SK-N-SH (cell line): ENCODE results near the gene NMT2. TPM values are rescaled to one million over a fixed set of nuclear protein-coding genes. Genes with fewer than 3 reads are reported as not detected.

Experiments used
- CTCF ChIA-PET: fragments of 300-600, 350-600 bp; formaldehyde crosslinking; extraction: SDS; loops from one replicate; lab custom pipeline; 2021; lab: Yijun Ruan, JAX
- POLR2A ChIA-PET: fragments of 350-600 bp; sonication (Branson Sonifier 250); formaldehyde crosslinking; extraction: SDS; loops from one replicate; lab custom pipeline; 2020; ENCODE audit warnings: antibody characterized with exemption, inconsistent platforms; lab: Yijun Ruan, JAX
- DNase-seq: peaks from one replicate; pipeline ENCODE4 v3.0.0; 2012
- H2AFZ ChIP-seq: fragments of 200-600 bp; sonication (generic); 2 replicates; pipeline ENCODE4 v1.8.1; 2016; ENCODE audit warnings: antibody characterized with exemption, mild to moderate bottlenecking, low read depth
- H3F3A ChIP-seq: fragments of 200-600 bp; sonication (generic); replicated peaks from 2 replicates; pipeline ENCODE3; 2016; ENCODE audit warnings: antibody characterized with exemption, mild to moderate bottlenecking; ENCODE audit not compliant: insufficient read depth
- H3K27ac ChIP-seq, 2 experiments: fragments of 200-500 bp in 1 of 2; fragments of 200-600 bp in 1 of 2; sonication (Bioruptor generic) in 1 of 2; sonication (generic), shearing (Covaris generic) in 1 of 2; 2 replicates each; pipeline versions ENCODE4 v1.5.1 to v1.6.1; 2014 to 2016; ENCODE audit warnings: low read depth in 2 of 2, inconsistent platforms in 1 of 2, low read length in 1 of 2, mild to moderate bottlenecking in 1 of 2, mixed read lengths in 1 of 2
- H3K27me3 ChIP-seq: fragments of 200-600 bp; sonication (generic), shearing (Covaris generic); 2 replicates; pipeline ENCODE4 v1.6.1; 2016; ENCODE audit warnings: mixed run types; ENCODE audit not compliant: insufficient read depth
- H3K36me3 ChIP-seq, 2 experiments: fragments of 200-500 bp in 1 of 2; fragments of 200-600 bp in 1 of 2; sonication (Bioruptor generic) in 1 of 2; sonication (generic) in 1 of 2; replicated peaks in 1 of 2; 2 replicates each; pipeline versions ENCODE3 to v1.5.1; 2014 to 2016; ENCODE audit warnings: low read length in 1 of 2, mild to moderate bottlenecking in 1 of 2; ENCODE audit not compliant: insufficient read depth in 2 of 2, control insufficient read depth in 1 of 2
- H3K4me1 ChIP-seq, 2 experiments: fragments of 200-500 bp in 1 of 2; fragments of 200-600 bp in 1 of 2; sonication (Bioruptor generic) in 1 of 2; sonication (generic), shearing (Covaris generic) in 1 of 2; 2 replicates each; pipeline versions ENCODE4 v1.5.1 to v1.6.1; 2014 to 2016; ENCODE audit warnings: low read depth in 1 of 2, low read length in 1 of 2, mixed run types in 1 of 2; ENCODE audit not compliant: insufficient read depth in 2 of 2, control insufficient read depth in 1 of 2
- H3K4me2 ChIP-seq: fragments of 200-600 bp; sonication (generic), shearing (Covaris generic); 2 replicates; pipeline ENCODE4 v1.6.1; 2017; ENCODE audit warnings: mixed run types
- H3K4me3 ChIP-seq, 2 experiments: fragments of 200-500 bp in 1 of 2; fragments of 200-600 bp in 1 of 2; sonication (Bioruptor generic) in 1 of 2; sonication (generic), shearing (Covaris generic) in 1 of 2; 2 replicates each; pipeline versions ENCODE4 v1.5.1 to v1.8.1; 2014 to 2016; ENCODE audit warnings: low read depth in 2 of 2, inconsistent platforms in 1 of 2, low read length in 1 of 2, mild to moderate bottlenecking in 1 of 2, mixed read lengths in 1 of 2, moderate library complexity in 1 of 2
- H3K79me2 ChIP-seq: fragments of 200-600 bp; sonication (generic); 2 replicates; pipeline ENCODE4 v1.8.1; 2017; ENCODE audit warnings: mild to moderate bottlenecking; ENCODE audit not compliant: insufficient read depth
- H3K9ac ChIP-seq: fragments of 200-600 bp; sonication (generic); 2 replicates; pipeline ENCODE4 v1.6.1; 2017; ENCODE audit warnings: mixed run types
- H3K9me2 ChIP-seq: fragments of 200-600 bp; sonication (generic); 2 replicates; pipeline ENCODE4 v1.6.1; 2017; ENCODE audit warnings: mixed run types
- H3K9me3 ChIP-seq: fragments of 200-600 bp; sonication (generic); 2 replicates; pipeline ENCODE4 v1.6.1; 2017; ENCODE audit warnings: mixed run types, mild to moderate bottlenecking, moderate library complexity
- H4K20me1 ChIP-seq: fragments of 200-600 bp; sonication (generic); 2 replicates; pipeline ENCODE4 v1.6.1; 2017; ENCODE audit warnings: mild to moderate bottlenecking, mixed run types; ENCODE audit not compliant: insufficient read depth
- ELF1 ChIP-seq: IDR thresholded peaks from 2 replicates; pipeline ENCODE4 v1.4.0; 2012
- EZH2phosphoT487 ChIP-seq: fragments of 200-600 bp; sonication (generic); IDR thresholded peaks from 2 replicates; pipeline ENCODE4 v1.6.1; 2017; ENCODE audit warnings: low read depth, mixed run types, mild to moderate bottlenecking, antibody characterized with exemption, moderate library complexity, borderline replicate concordance
- FOSL2 ChIP-seq: IDR thresholded peaks from 2 replicates; pipeline ENCODE4 v1.4.0; 2012; ENCODE audit warnings: low read depth, mild to moderate bottlenecking, moderate library complexity, borderline replicate concordance
- FOXJ3 ChIP-seq: sonication (generic); formaldehyde crosslinking; IDR thresholded peaks from 2 replicates; pipeline ENCODE4 v1.5.1; 2020; ENCODE audit warnings: mild to moderate bottlenecking, missing genetic modification reagents
- FOXM1 ChIP-seq: IDR thresholded peaks from 2 replicates; pipeline ENCODE4 v1.4.0; 2012; ENCODE audit warnings: low read depth, mild to moderate bottlenecking
- GABPA ChIP-seq: IDR thresholded peaks from 2 replicates; pipeline ENCODE4 v1.4.0; 2012; ENCODE audit warnings: low read depth, mild to moderate bottlenecking
- GATA2 ChIP-seq: sonication (generic); formaldehyde crosslinking; IDR thresholded peaks from 2 replicates; pipeline ENCODE4 v1.5.0; 2020; ENCODE audit warnings: mild to moderate bottlenecking, missing genetic modification reagents
- JUND ChIP-seq: IDR thresholded peaks from 2 replicates; pipeline ENCODE4 v1.4.0; 2012
- MEF2A ChIP-seq: IDR thresholded peaks from 2 replicates; pipeline ENCODE4 v1.4.0; 2012; ENCODE audit warnings: low read depth, borderline replicate concordance
- POLR2AphosphoS5 ChIP-seq: IDR thresholded peaks from 2 replicates; pipeline ENCODE4 v1.6.1; 2012; ENCODE audit warnings: low read depth, low read length
- TAF1 ChIP-seq: IDR thresholded peaks from 2 replicates; pipeline ENCODE4 v1.6.1; 2012; ENCODE audit warnings: low read depth, mild to moderate bottlenecking, low read length, moderate library complexity, borderline replicate concordance
- TCF12 ChIP-seq: IDR thresholded peaks from 2 replicates; pipeline ENCODE4 v1.4.0; 2012
- TEAD4 ChIP-seq: IDR thresholded peaks from 2 replicates; pipeline ENCODE4 v1.4.0; 2012; ENCODE audit warnings: mild to moderate bottlenecking, borderline replicate concordance; ENCODE audit not compliant: insufficient read depth
- WGBS: methylation state at CpG from one replicate; pipeline ENCODE4 v1.1.6; 2017; ENCODE audit warnings: low lambda C conversion rate; 5-methylcytosine and 5-hydroxymethylcytosine counted together
- polyA plus RNA-seq, 3 experiments: library from polyadenylated mRNA; depleted of rRNA; stranded (reverse); fragments of >200 nt; gene quantifications; 2 replicates each; pipeline ENCODE4 v1.2.3, GENCODE V29; 2012
- TF ChIP-seq, protein P1 (sequence below): IDR thresholded peaks from 2 replicates; pipeline ENCODE4 v1.4.0; 2012; ENCODE audit warnings: low read depth
- TF ChIP-seq, protein P2 (sequence below): IDR thresholded peaks from 2 replicates; pipeline ENCODE4 v1.6.1; 2012; ENCODE audit warnings: mild to moderate bottlenecking, low read depth, low read length, moderate library complexity
- TF ChIP-seq, protein P3 (sequence below): fragments of 150-350 bp; IDR thresholded peaks from 2 replicates; pipeline ENCODE4 v1.6.1; 2016; ENCODE audit warnings: mild to moderate bottlenecking, low read depth, low read length

Gene NMT2
- polyA plus RNA-seq, 1 of the 3 experiments (the other 2 are of a cell fraction) = 25.9 TPM

DNA sequence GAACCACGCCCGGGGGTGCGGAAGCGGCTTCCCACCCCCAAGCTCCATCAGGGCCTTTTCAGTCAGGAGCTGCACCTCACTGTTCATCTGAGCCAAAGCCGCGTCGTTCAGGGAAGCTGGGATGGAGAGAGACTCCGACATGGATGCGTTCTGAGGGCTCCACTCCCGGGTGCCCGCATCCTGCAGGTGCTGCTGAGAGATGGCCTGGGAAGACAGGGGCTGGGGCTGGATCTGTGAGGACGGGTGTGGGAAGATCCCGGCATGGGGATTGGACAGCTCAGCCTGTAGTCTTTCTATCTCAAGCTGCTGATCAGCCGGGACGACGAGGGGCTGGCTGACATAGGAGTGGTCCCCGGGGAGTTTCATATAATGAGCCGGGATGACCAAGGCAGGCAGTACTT is 45.0 kb upstream of the NMT2 start:
- peaks cover 0 to 5% of the 10 kb centered on the region in 2 experiments; a peak in 1 of 4 replicates for H3K4me1 ChIP-seq

More for the DNA sequence above, 45.0 kb upstream of the NMT2 start:
- H3F3A ChIP-seq = peaks cover 17% of the 10 kb centered on the region
- no peak overlapping the region for H3K9ac ChIP-seq
- H3K4me2 ChIP-seq = no peak overlapping the region
- no peaks in the 10 kb centered on the region for H3K9me3 ChIP-seq
- H2AFZ ChIP-seq = no peak overlapping the region
- H4K20me1 ChIP-seq = no peaks in the 10 kb centered on the region
- no peaks in the 10 kb centered on the region; the same call in 1 of the 2 replicates for H3K79me2 ChIP-seq
- POLR2A ChIA-PET = no interaction called here
- CTCF ChIA-PET = interaction anchor here (1.2 to 1.9 kb wide), 2 partner anchors 156 to 158 kb away, joined by 5 to 10 read pairs; partner anchors contain the start of gene FAM171A1
- H3K9me2 ChIP-seq = no peaks in the 10 kb centered on the region
- peaks cover 2 to 4% of the 10 kb centered on the region in 2 experiments for H3K36me3 ChIP-seq
- no peaks in the 10 kb centered on the region for H3K27me3 ChIP-seq
- WGBS = 98% methylated on average over 11 of the region's 18 CpGs
- H3K4me3 ChIP-seq = no peak overlapping the region
- no peak overlapping the region for H3K27ac ChIP-seq
- TF ChIP-seq FOXJ3 (CRISPR knock-in tag) (no peak), EZH2phosphoT487 (no peak), FOXM1 (no peak), ELF1 (no peak), GATA2 (CRISPR knock-in tag) (no peak), MEF2A (no peak), POLR2AphosphoS5 (no peak), FOSL2 (no peak), GABPA (no peak), TAF1 (no peak), TEAD4 (no peak), TCF12 (no peak), JUND (no peak)
- TF ChIP-seq, protein P1, sequence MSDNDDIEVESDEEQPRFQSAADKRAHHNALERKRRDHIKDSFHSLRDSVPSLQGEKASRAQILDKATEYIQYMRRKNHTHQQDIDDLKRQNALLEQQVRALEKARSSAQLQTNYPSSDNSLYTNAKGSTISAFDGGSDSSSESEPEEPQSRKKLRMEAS = no peak
- TF ChIP-seq, protein P2, sequence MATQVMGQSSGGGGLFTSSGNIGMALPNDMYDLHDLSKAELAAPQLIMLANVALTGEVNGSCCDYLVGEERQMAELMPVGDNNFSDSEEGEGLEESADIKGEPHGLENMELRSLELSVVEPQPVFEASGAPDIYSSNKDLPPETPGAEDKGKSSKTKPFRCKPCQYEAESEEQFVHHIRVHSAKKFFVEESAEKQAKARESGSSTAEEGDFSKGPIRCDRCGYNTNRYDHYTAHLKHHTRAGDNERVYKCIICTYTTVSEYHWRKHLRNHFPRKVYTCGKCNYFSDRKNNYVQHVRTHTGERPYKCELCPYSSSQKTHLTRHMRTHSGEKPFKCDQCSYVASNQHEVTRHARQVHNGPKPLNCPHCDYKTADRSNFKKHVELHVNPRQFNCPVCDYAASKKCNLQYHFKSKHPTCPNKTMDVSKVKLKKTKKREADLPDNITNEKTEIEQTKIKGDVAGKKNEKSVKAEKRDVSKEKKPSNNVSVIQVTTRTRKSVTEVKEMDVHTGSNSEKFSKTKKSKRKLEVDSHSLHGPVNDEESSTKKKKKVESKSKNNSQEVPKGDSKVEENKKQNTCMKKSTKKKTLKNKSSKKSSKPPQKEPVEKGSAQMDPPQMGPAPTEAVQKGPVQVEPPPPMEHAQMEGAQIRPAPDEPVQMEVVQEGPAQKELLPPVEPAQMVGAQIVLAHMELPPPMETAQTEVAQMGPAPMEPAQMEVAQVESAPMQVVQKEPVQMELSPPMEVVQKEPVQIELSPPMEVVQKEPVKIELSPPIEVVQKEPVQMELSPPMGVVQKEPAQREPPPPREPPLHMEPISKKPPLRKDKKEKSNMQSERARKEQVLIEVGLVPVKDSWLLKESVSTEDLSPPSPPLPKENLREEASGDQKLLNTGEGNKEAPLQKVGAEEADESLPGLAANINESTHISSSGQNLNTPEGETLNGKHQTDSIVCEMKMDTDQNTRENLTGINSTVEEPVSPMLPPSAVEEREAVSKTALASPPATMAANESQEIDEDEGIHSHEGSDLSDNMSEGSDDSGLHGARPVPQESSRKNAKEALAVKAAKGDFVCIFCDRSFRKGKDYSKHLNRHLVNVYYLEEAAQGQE = no peak
- TF ChIP-seq, protein P3, sequence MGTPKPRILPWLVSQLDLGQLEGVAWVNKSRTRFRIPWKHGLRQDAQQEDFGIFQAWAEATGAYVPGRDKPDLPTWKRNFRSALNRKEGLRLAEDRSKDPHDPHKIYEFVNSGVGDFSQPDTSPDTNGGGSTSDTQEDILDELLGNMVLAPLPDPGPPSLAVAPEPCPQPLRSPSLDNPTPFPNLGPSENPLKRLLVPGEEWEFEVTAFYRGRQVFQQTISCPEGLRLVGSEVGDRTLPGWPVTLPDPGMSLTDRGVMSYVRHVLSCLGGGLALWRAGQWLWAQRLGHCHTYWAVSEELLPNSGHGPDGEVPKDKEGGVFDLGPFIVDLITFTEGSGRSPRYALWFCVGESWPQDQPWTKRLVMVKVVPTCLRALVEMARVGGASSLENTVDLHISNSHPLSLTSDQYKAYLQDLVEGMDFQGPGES = no peak
- TF ChIP-seq, all 33 proteins: peak for 0
- no peak for DNase-seq
